Endometrial microvascular endothelial cells (primary cell): ENCODE results near the gene CHI3L2. TPM values are rescaled to one million over a fixed set of nuclear protein-coding genes. Genes with fewer than 3 reads are reported as not detected.

Experiments used
- in situ Hi-C: cut with HindIII; loops from 2 replicates; pipeline ENCODE4 v1.10.0; 2017; ENCODE audit warnings: low sequenced_read_pairs, low pct_unique_long_range_greater_than_20kb; ENCODE audit errors: inconsistent ontology term
- total RNA-seq: library from RNA; depleted of rRNA; stranded (reverse); fragments of >200 nt; gene quantifications from one replicate; pipeline ENCODE4 v1.2.3, GENCODE V29; 2015; ENCODE audit errors: inconsistent ontology term

The CHI3L2 gene
- total RNA-seq, 1 donor from 2014 or later: not detected

GRCh38 chr1:111216751-111217150, 10.8 kb upstream of the CHI3L2 start:
- in situ Hi-C loops: loop anchor here (25.0 kb wide), 1 partner anchor 196 kb away; no protein-coding TSS in a partner anchor

GRCh38 chr1:111217183-111217910, 10.2 kb upstream of the CHI3L2 start:
- in situ Hi-C loops: loop anchor here (25.0 kb wide), 1 partner anchor 195 kb away; no protein-coding TSS in a partner anchor

- in situ Hi-C loops: loop anchor here (25.0 kb wide), 1 partner anchor 193 kb away; no protein-coding TSS in a partner anchor
Observed at GRCh38 chr1:111218701-111219556, 8.6 kb upstream of the CHI3L2 start.

GRCh38 chr1:111219557-111220286, 7.8 kb upstream of the CHI3L2 start:
- in situ Hi-C loops: loop anchor here (25.0 kb wide), 1 partner anchor 193 kb away; no protein-coding TSS in a partner anchor

- in situ Hi-C loops: loop anchor here (25.0 kb wide), 1 partner anchor 192 kb away; no protein-coding TSS in a partner anchor
Observed at GRCh38 chr1:111220302-111220890, 7.1 kb upstream of the CHI3L2 start.

GRCh38 chr1:111221276-111221632, 6.3 kb upstream of the CHI3L2 start:
- in situ Hi-C loops: loop anchor here (25.0 kb wide), 1 partner anchor 191 kb away; no protein-coding TSS in a partner anchor

GRCh38 chr1:111221633-111222291, 5.8 kb upstream of the CHI3L2 start:
- in situ Hi-C loops: loop anchor here (25.0 kb wide), 1 partner anchor 191 kb away; no protein-coding TSS in a partner anchor

- in situ Hi-C loops: loop anchor here (25.0 kb wide), 1 partner anchor 190 kb away; no protein-coding TSS in a partner anchor
Observed at GRCh38 chr1:111222308-111223125, 5.0 kb upstream of the CHI3L2 start.

- in situ Hi-C loops: loop anchor here (25.0 kb wide), 1 partner anchor 189 kb away; no protein-coding TSS in a partner anchor
Observed at GRCh38 chr1:111223126-111223685, 4.3 kb upstream of the CHI3L2 start.

- in situ Hi-C loops: no loop called here
Observed at GRCh38 chr1:111225091-111225490, 2.4 kb upstream of the CHI3L2 start.

- in situ Hi-C loops: no loop called here
Observed at GRCh38 chr1:111225717-111226400, 1.7 kb upstream of the CHI3L2 start.

- in situ Hi-C loops: no loop called here
Observed at GRCh38 chr1:111227851-111228747, 586 bp downstream of the CHI3L2 start.

GRCh38 chr1:111228748-111229126, 1.2 kb downstream of the CHI3L2 start:
- in situ Hi-C loops: no loop called here

GRCh38 chr1:111232134-111232533, 4.6 kb downstream of the CHI3L2 start:
- in situ Hi-C loops: no loop called here

GRCh38 chr1:111234258-111234657, 6.7 kb downstream of the CHI3L2 start:
- in situ Hi-C loops: no loop called here

GRCh38 chr1:111234866-111235265, 7.4 kb downstream of the CHI3L2 start:
- in situ Hi-C loops: no loop called here
